Left ventricle myocardium inferior (tissue), 1 donor: Measurements from ENCODE around the gene NRIP2. TPM values are rescaled to one million over a fixed set of nuclear protein-coding genes. Genes with fewer than 3 reads are reported as not detected.

Experiments
- DNase-seq: peaks from one replicate; pipeline ENCODE4 v3.0.0-alpha.2; 2020
- H3K27ac ChIP-seq: fragments of 200-600 bp; replicated peaks from 2 replicates; pipeline ENCODE4 v1.8.0; 2021
- H3K27me3 ChIP-seq: fragments of 200-600 bp; 2 replicates; pipeline ENCODE4 v1.8.0; 2021; ENCODE audit warnings: low read depth
- H3K36me3 ChIP-seq: fragments of 200-600 bp; 2 replicates; pipeline ENCODE4 v1.8.0; 2021
- H3K4me1 ChIP-seq: fragments of 200-600 bp; 2 replicates; pipeline ENCODE4 v1.8.0; 2021
- H3K4me3 ChIP-seq: fragments of 200-600 bp; 2 replicates; pipeline ENCODE4 v1.8.0; 2021; ENCODE audit warnings: mild to moderate bottlenecking, moderate library complexity
- H3K9me3 ChIP-seq: fragments of 200-600 bp; replicated peaks from 2 replicates; pipeline ENCODE4 v1.8.0; 2021
- intact Hi-C: fragments of 100-400 bp; cut with micrococcal nuclease; formaldehyde crosslinking; loops from one replicate; pipeline ENCODE4 v1.11.0; 2022
- total RNA-seq: library from RNA; stranded (reverse); fragmentation: NEBNext Ultra II Directional; extraction: Animal tissue kit (Norgen Biotek cat#: 25700); gene quantifications from one replicate; pipeline ENCODE4 v1.2.1, GENCODE V29; 2021
- TF ChIP-seq, protein P1 (sequence below): fragments of 200-600 bp; IDR thresholded peaks from 2 replicates; pipeline ENCODE4 v1.8.0; 2021; ENCODE audit warnings: antibody characterized with exemption, mild to moderate bottlenecking, borderline replicate concordance
- donor health status: DM: no; HTN: yes; CAD: no; lungs with severe emphysema.

The NRIP2 gene
- total RNA-seq, 1 donor from 2014 or later, result 1.2 TPM

DNA sequence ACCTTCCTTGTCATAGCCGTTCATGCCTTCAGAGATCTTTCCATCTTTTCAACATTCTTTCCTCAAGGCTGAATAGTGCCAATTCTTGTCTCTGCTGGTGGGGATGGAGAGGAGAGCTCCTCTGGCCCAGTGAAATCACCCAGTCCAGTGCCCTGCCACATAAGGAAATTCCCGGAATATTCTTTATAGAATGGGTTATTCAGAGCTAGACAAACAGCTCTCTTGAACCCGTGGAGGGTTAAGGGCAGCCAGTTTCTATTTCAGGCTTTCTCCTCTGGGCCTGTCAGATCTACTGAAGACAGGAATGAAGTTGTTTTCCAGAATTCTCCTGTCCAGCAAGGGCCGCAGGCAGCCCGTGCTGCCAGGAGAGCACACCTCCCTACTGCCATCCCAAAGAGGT lies 8.1 kb upstream of the NRIP2 start:
- H3K27me3 ChIP-seq, result no peaks in the 10 kb centered on the region
- peak overlapping the region; percentile 17 for H3K27ac ChIP-seq
- intact Hi-C loops, result no loop called here
- no peak for DNase-seq
- peaks cover 10% of the 10 kb centered on the region for H3K36me3 ChIP-seq
- no peak overlapping the region for H3K4me3 ChIP-seq
- TF ChIP-seq, protein P1, sequence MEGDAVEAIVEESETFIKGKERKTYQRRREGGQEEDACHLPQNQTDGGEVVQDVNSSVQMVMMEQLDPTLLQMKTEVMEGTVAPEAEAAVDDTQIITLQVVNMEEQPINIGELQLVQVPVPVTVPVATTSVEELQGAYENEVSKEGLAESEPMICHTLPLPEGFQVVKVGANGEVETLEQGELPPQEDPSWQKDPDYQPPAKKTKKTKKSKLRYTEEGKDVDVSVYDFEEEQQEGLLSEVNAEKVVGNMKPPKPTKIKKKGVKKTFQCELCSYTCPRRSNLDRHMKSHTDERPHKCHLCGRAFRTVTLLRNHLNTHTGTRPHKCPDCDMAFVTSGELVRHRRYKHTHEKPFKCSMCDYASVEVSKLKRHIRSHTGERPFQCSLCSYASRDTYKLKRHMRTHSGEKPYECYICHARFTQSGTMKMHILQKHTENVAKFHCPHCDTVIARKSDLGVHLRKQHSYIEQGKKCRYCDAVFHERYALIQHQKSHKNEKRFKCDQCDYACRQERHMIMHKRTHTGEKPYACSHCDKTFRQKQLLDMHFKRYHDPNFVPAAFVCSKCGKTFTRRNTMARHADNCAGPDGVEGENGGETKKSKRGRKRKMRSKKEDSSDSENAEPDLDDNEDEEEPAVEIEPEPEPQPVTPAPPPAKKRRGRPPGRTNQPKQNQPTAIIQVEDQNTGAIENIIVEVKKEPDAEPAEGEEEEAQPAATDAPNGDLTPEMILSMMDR, result no peak
- no peaks in the 10 kb centered on the region for H3K9me3 ChIP-seq
- H3K4me1 ChIP-seq, result peaks cover 17% of the 10 kb centered on the region

DNA sequence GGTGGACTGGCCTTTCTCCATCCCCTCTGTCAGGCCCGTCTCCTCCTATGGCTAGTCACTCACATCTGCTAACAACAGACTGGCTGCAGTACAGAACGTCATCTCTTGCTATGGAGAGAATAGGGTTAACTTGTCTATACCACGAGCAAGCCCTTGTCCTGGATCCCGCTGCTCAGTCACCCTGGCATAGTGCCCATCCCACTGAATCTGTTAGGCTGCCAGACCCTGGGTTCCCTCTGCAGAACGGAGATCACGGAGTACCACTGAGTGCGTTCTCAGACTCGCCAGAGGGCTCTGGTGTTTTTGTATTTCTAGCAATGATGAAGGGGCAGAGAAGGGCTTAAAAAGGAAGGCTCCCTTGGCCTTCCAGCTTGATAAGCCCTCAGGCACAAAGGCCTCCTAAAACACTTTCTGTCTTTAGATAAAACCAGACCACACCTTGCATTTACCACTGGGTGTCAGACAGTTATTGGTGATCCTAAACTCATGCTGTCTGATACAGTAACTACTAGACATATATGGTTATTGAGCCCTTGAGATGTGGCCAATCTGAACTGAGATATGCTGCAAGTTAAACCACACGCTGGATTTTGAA lies 6.3 kb upstream of the NRIP2 start:
- H3K4me1 ChIP-seq, result peaks cover 17% of the 10 kb centered on the region
- no peak overlapping the region for H3K27ac ChIP-seq
- H3K36me3 ChIP-seq, result peaks cover 10% of the 10 kb centered on the region
- H3K9me3 ChIP-seq, result no peaks in the 10 kb centered on the region
- H3K4me3 ChIP-seq, result no peak overlapping the region
- intact Hi-C loops, result no loop called here
- no peak for DNase-seq
- TF ChIP-seq, protein P1, result no peak
- H3K27me3 ChIP-seq, result peaks cover 4% of the 10 kb centered on the region

DNA sequence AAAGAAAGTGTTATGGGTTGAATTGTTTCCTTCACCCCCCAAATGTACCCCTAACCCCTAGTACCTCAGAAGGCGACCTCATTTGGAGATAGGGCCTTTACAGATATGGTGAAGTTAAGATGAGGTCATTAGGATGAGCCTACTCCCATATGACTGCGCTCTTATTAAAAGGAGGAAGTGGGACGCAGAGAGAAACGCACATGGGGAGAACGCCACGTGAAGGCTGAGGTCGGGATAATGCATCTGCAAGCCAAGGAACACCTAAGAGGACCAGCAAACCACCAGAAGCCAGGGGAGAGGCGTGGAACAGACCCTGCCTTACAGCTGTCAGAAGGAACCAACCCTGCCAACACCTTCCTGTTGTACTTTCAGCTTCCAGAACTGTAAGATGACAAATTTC lies 1.7 kb upstream of the NRIP2 start:
- peaks cover 11% of the 10 kb centered on the region for H3K27me3 ChIP-seq
- no peaks in the 10 kb centered on the region for H3K9me3 ChIP-seq
- H3K27ac ChIP-seq, result no peak overlapping the region
- peaks cover 28% of the 10 kb centered on the region for H3K4me1 ChIP-seq
- intact Hi-C loops, result no loop called here
- no peak overlapping the region for H3K4me3 ChIP-seq
- no peak for DNase-seq
- TF ChIP-seq, protein P1, result no peak
- H3K36me3 ChIP-seq, result peaks cover 18% of the 10 kb centered on the region

DNA sequence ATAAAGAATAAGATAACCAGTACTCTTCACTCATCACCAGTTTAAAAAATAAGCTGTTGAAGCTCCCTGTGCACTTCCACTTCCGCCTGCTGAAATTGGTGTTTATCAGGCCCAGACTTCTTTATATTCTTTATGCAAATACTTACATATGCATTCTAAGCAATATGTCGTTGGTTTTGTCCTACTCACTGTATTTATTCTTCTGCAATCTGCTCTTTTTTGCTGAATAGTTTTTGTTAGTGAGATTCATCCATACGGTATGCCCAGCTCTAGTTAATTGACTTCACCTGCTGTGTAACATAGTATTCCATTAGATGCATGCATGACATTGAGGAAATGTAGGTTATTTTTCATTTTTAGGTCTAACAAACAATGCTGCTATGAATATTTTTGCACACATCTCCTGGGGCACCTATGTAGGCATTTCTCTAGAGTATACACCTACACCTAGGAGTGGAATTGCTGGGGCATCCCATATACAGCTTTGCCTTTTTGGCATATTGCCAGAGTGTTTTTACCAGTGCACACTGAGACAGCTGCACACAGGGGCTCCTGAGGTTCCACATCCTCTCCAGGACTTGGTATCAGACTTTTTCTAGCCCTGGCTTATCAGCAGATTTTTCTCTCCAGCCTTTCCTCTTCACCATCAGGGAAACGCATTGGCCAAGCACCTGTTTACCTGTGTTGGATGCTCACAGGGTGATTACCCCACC lies 1.0 kb upstream of the NRIP2 start:
- peaks cover 25% of the 10 kb centered on the region for H3K36me3 ChIP-seq

DNA sequence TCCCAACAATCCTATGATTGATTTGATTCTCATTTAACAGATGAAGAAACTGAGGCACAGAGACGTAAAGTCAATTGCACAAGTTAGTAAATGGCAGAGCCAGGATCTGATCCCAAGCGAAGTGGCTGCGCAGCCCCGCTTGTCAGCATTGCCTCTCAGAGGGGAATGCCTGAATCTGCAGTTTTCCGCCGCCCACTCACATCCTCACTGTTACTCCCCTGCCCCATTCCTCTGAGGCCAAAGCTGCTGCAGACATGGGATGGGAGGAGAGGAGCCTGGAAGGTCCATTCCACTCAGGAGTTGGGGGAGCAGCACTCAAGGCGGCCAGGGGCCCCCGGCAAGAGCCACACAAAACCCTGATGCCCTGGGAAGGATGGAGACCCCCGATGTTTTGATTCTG lies 1.0 kb downstream of the NRIP2 start:
- Histone ChIP-seq H3K27ac (peak overlapping the region; percentile 55), H3K4me3 (peak overlapping the region; percentile 56), H3K9me3 (no peaks in the 10 kb centered on the region), H3K36me3 (peaks cover 28% of the 10 kb centered on the region), H3K4me1 (peaks cover 22% of the 10 kb centered on the region), H3K27me3 (peaks cover 11% of the 10 kb centered on the region)
- intact Hi-C loops, result no loop called here
- no peak for DNase-seq
- TF ChIP-seq, protein P1, result no peak

More for the DNA sequence above, 1.0 kb upstream of the NRIP2 start:
- intact Hi-C loops, result no loop called here
- Histone ChIP-seq H3K4me3 (no peak overlapping the region), H3K27me3 (peaks cover 11% of the 10 kb centered on the region), H3K9me3 (no peaks in the 10 kb centered on the region), H3K4me1 (peaks cover 22% of the 10 kb centered on the region), H3K27ac (no peak overlapping the region)
- DNase-seq, result no peak
- TF ChIP-seq, protein P1, result no peak
